SKM-1 (cell line): ENCODE data around the gene HIGD1C.
"Not testable (repeated sequence)": the region's sequence is repeated elsewhere in the genome, so short reads cannot be mapped to it uniquely, and the experiment has no call there.

Experiments
- DNase-seq: peaks from one replicate; lab custom pipeline; 2025; ENCODE audit not compliant: unreplicated experiment; lab: John Stamatoyannopoulos, UW

The HIGD1C gene

GRCh38 chr12:50933459-50934124, 18.8 kb upstream of the HIGD1C start:
- no peak for DNase-seq

GRCh38 chr12:50934371-50934851, 17.9 kb upstream of the HIGD1C start:
- DNase-seq, result peak; percentile 2

- no peak for DNase-seq
Measured at GRCh38 chr12:50934981-50935807, 17.1 kb upstream of the HIGD1C start.

GRCh38 chr12:50936821-50937530, 15.4 kb upstream of the HIGD1C start:
- no peak for DNase-seq

- DNase-seq, result no peak
Measured at GRCh38 chr12:50937653-50938052, 14.7 kb upstream of the HIGD1C start.

- no peak for DNase-seq
Measured at GRCh38 chr12:50947933-50948626, 4.3 kb upstream of the HIGD1C start.

- DNase-seq, result no peak
Measured at GRCh38 chr12:50948798-50949197, 3.5 kb upstream of the HIGD1C start.

GRCh38 chr12:50949801-50950302, 2.5 kb upstream of the HIGD1C start:
- no peak for DNase-seq

GRCh38 chr12:50951112-50951511, 1.2 kb upstream of the HIGD1C start:
- no peak for DNase-seq

GRCh38 chr12:50953047-50953446, 703 bp downstream of the HIGD1C start:
- DNase-seq, result no peak

GRCh38 chr12:50954789-50955188, 2.4 kb downstream of the HIGD1C start:
- not testable (repeated sequence) for DNase-seq

GRCh38 chr12:50955288-50955687, 2.9 kb downstream of the HIGD1C start:
- no peak for DNase-seq

- no peak for DNase-seq
Measured at GRCh38 chr12:50955697-50956096, 3.4 kb downstream of the HIGD1C start.

- no peak for DNase-seq
Measured at GRCh38 chr12:50960130-50960529, 7.8 kb downstream of the HIGD1C start.

GRCh38 chr12:50961708-50962107, 9.4 kb downstream of the HIGD1C start:
- no peak for DNase-seq

GRCh38 chr12:50964432-50964831, 12.1 kb downstream of the HIGD1C start:
- no peak for DNase-seq

GRCh38 chr12:50971946-50972345, 19.6 kb downstream of the HIGD1C start:
- DNase-seq, result no peak

- DNase-seq, result no peak
Measured at GRCh38 chr12:50979369-50980052, 27.2 kb downstream of the HIGD1C start.

GRCh38 chr12:50980545-50980944, 28.2 kb downstream of the HIGD1C start:
- no peak for DNase-seq
